ENCODE data around the gene FRAS1.

DNA sequence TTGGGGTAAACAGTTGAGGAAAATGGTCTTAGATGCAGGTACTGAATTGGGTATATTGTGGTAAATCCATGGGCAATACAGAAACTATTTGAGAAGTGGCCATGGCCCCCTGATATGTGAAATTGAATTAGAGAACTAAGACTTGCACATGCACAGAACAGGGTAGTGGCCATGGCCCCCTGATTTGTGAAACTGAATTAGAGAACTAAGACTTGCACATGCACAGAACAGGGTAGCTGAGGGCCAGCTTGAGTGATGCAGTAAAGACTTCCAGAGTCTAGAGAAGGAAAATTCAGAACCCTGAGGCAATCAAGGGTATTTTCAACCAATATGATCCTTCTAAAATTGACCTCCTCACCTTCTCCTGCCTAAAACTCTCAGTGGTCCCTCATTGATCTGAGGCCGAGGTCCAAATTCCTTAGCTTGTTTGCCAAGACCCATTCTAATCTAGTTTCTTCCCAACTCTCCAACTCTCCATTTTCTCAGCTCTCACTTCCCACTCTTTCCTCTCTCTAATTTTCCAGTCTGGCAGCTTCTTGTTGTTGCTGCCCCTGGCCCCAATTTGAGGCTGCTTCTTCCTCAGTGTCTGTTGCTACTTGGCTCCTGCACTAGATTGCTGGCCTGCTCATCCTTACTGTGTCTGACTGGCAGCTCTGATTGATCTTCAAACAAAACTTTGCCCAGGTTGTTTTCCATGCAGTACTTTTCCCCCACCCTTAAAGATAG, 72.4 kb downstream of the FRAS1 start:
- TF ChIP-seq FOXM1 (IDR thresholded peaks at IDR 0.05; ENCODE audit: borderline replicate concordance): no peak
- no peak for TF ChIP-seq FOXA1 (IDR thresholded peaks at IDR 0.05)
- TF ChIP-seq, protein P1, sequence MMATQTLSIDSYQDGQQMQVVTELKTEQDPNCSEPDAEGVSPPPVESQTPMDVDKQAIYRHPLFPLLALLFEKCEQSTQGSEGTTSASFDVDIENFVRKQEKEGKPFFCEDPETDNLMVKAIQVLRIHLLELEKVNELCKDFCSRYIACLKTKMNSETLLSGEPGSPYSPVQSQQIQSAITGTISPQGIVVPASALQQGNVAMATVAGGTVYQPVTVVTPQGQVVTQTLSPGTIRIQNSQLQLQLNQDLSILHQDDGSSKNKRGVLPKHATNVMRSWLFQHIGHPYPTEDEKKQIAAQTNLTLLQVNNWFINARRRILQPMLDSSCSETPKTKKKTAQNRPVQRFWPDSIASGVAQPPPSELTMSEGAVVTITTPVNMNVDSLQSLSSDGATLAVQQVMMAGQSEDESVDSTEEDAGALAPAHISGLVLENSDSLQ (IDR thresholded peaks at IDR 0.05): no peak
- no peak for TF ChIP-seq SP1 (IDR thresholded peaks at IDR 0.05)
- TF ChIP-seq BHLHE40 (IDR thresholded peaks at IDR 0.05; ENCODE audit: borderline replicate concordance): no peak
- TF ChIP-seq FOXK2 (IDR thresholded peaks at IDR 0.05): no peak

All from HEK293T (cell line).